GM18511 (cell line): ENCODE results near the gene PNPLA4.

Experiments used
- ATAC-seq: cut with Tn5 transposase; IDR thresholded peaks from one replicate; pipeline ENCODE4 v1.9.1; 2021; ENCODE audit warnings: mild to moderate bottlenecking, moderate library complexity; ENCODE audit not compliant: unreplicated experiment

PNPLA4 gene

DNA sequence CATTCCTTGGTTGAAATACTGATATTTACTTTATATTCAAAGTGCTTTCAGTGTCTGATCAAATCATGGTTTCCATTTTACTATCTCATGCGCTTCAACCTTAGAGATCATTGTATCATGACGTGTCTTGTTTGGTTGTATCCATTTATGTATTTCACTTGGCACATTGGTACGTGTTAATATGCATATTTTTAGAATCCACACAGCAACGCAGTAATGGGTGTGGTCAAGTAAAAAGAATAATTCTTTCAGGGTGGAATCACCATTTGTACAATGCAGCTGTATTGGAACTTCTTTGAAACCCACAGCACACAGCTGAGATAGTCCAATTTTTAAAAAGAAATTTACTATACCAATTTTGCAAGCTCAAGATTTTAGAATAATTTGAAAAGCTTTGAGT lies 55.2 kb downstream of the PNPLA4 start:
- ATAC-seq, result no peak

DNA sequence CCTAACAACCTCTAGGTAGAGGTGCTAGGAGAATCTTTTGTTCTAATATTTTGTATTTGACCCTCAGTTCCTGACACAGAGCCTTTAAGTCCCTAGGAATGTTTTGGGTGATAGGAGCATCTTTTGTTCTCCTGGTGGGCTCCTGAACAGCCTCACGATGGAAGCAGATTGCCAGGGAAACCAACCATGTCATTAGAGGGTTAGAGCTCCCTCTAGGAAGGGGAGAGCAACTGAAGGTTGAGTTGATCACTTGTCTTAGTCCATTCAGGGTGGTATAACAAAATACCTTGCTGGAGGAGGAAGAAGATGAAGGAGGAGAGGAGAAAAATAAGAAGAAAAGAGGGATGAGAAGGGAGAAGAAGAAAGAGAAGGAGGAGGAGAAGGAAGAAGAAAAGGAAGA lies 75.0 kb downstream of the PNPLA4 start:
- no peak for ATAC-seq
